Measurements from ENCODE around the gene KRTAP12-4.

The KRTAP12-4 gene

GRCh38 chr21:44682580-44683151 is 28.2 kb upstream of the KRTAP12-4 start:
- Histone ChIP-seq H3K27me3 (ENCODE audit: control insufficient read depth, insufficient read depth, low read length) (no peaks in the 10 kb centered on the region), H2AFZ (no peak overlapping the region), H3K79me2 (no peaks in the 10 kb centered on the region), H3K9me3 (ENCODE audit: control insufficient read depth, low read length) (no peaks in the 10 kb centered on the region), H3K9ac (no peak overlapping the region), H3K27ac (no peak overlapping the region), H3K36me3 (ENCODE audit: control insufficient read depth, insufficient read depth, low read length) (no peaks in the 10 kb centered on the region), H3K4me3 (ENCODE audit: low read depth, low read length) (no peak overlapping the region), H3K4me1 (no peaks in the 10 kb centered on the region), H3K4me2 (ENCODE audit: low read length) (no peak overlapping the region)
- no peak for TF ChIP-seq CTCF (IDR thresholded peaks at IDR 0.05)

- Histone ChIP-seq H3K9me3 (ENCODE audit: control insufficient read depth, low read length) (no peaks in the 10 kb centered on the region), H2AFZ (no peak within 1 kb of the TSS), H3K79me2 (no peaks in the 10 kb centered on the region), H3K36me3 (ENCODE audit: control insufficient read depth, insufficient read depth, low read length) (no peaks in the 10 kb centered on the region), H3K4me2 (ENCODE audit: low read length) (no peak within 1 kb of the TSS), H3K9ac (no peak within 1 kb of the TSS), H3K4me3 (ENCODE audit: low read depth, low read length) (no peak within 1 kb of the TSS), H3K27ac (no peak within 1 kb of the TSS), H3K4me1 (no peaks in the 10 kb centered on the region), H3K27me3 (ENCODE audit: control insufficient read depth, insufficient read depth, low read length) (no peaks in the 10 kb centered on the region)
- TF ChIP-seq CTCF (IDR thresholded peaks at IDR 0.05) = no peak
Measured at GRCh38 chr21:44681861-44682579, 27.6 kb upstream of the KRTAP12-4 start, which contains the start of gene KRTAP12-1. Gene KRTAP12-1, minus strand, starts transcription at chr21:44682163. Its CDS starts 40 bp downstream, at chr21:44682123.

DNA sequence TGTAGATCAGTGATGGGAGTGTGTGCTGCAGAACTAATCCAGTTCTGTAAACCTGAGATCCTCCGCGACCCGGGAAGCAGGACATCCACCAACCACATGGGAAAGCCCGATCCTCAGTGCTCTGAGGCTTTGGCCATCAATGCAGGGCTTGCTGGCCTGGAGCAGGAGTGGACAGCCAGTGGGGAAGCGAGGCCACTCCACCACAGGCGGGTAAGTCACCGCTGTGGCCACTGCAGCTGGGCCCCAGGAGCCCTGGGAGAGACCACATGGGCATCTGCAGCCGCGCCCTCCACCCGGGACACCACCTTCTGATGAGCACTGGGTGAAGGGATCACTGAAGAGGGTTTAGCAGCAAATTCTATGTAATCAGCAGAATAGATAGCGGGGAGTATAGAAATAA is 26.7 kb upstream of the KRTAP12-4 start:
- Histone ChIP-seq H3K79me2 (no peaks in the 10 kb centered on the region), H3K4me3 (ENCODE audit: low read depth, low read length) (no peak overlapping the region), H3K4me1 (no peaks in the 10 kb centered on the region), H3K27me3 (ENCODE audit: control insufficient read depth, insufficient read depth, low read length) (no peaks in the 10 kb centered on the region), H3K4me2 (ENCODE audit: low read length) (no peak overlapping the region), H3K27ac (no peak overlapping the region), H3K36me3 (ENCODE audit: control insufficient read depth, insufficient read depth, low read length) (no peaks in the 10 kb centered on the region), H3K9ac (no peak overlapping the region), H3K9me3 (ENCODE audit: control insufficient read depth, low read length) (no peaks in the 10 kb centered on the region), H2AFZ (no peak overlapping the region)
- no peak for TF ChIP-seq CTCF (IDR thresholded peaks at IDR 0.05)

- Histone ChIP-seq H3K79me2 (no peaks in the 10 kb centered on the region), H3K36me3 (ENCODE audit: control insufficient read depth, insufficient read depth, low read length) (no peaks in the 10 kb centered on the region), H3K4me1 (no peaks in the 10 kb centered on the region), H2AFZ (no peak overlapping the region), H3K4me2 (ENCODE audit: low read length) (no peak overlapping the region), H3K4me3 (ENCODE audit: low read depth, low read length) (no peak overlapping the region), H3K27me3 (ENCODE audit: control insufficient read depth, insufficient read depth, low read length) (no peaks in the 10 kb centered on the region), H3K9me3 (ENCODE audit: control insufficient read depth, low read length) (no peaks in the 10 kb centered on the region), H3K9ac (no peak overlapping the region), H3K27ac (no peak overlapping the region)
- TF ChIP-seq CTCF (IDR thresholded peaks at IDR 0.05) = no peak
Measured at GRCh38 chr21:44677881-44678280, 23.4 kb upstream of the KRTAP12-4 start.

DNA sequence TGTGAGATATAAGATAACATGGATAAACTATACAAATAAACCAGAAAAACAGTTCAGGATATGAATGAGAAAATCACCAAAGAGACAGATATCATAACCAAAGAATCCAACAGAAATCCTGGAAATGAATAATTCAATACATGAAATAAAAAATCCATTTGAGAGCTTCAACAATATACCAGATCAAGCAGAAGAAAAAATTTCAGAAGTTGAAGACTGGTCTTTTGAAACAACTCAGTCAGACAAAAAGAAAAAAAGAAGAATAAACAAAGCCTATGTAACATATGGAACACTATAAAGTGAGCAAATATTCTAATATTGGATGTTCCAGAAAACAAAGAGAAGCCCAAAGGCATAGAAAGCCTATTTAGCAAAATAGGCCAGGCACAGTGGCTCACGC is 17.5 kb upstream of the KRTAP12-4 start:
- no peaks in the 10 kb centered on the region for H3K4me1 ChIP-seq

More for the DNA sequence above, 17.5 kb upstream of the KRTAP12-4 start:
- Histone ChIP-seq H3K27ac (no peak overlapping the region), H3K9ac (no peak overlapping the region), H3K4me2 (ENCODE audit: low read length) (no peak overlapping the region), H3K79me2 (no peaks in the 10 kb centered on the region), H2AFZ (no peak overlapping the region), H3K4me3 (ENCODE audit: low read depth, low read length) (no peak overlapping the region), H3K36me3 (ENCODE audit: control insufficient read depth, insufficient read depth, low read length) (no peaks in the 10 kb centered on the region), H3K9me3 (ENCODE audit: control insufficient read depth, low read length) (no peaks in the 10 kb centered on the region), H3K27me3 (ENCODE audit: control insufficient read depth, insufficient read depth, low read length) (no peaks in the 10 kb centered on the region)
- no peak for TF ChIP-seq CTCF (IDR thresholded peaks at IDR 0.05)

Measured in parathyroid adenoma (tissue), 2 donors.